Measurements from ENCODE around the gene SPTBN1. TPM values are rescaled to one million over a fixed set of nuclear protein-coding genes. Genes with fewer than 3 reads are reported as not detected.

The SPTBN1 gene
- total RNA-seq, 1 donor from 2014 or later, result 214 TPM

DNA sequence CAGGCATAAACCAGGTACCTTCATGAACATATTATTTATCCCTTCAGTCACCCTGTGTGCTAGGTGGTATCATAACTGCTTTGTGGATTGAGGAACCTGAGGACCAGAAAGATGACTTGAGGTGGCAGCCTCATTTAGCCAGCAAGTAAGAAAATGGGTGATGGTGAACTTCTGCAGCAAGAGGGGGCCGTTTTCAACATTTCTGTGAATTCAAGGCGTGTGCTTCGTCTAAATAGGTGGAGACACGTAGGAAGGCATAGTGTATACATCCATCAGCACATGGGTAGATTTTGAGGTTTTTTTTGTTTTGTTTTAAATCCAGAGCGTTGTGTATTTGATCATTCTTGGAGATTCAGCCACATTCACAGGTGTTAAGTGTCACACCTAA is 118.7 kb downstream of the SPTBN1 start:
- H3K4me1 Mint-ChIP-seq (ENCODE audit: unreplicated experiment), result peaks cover 80% of the 10 kb centered on the region
- no peaks in the 10 kb centered on the region for H3K9me3 Mint-ChIP-seq
- peak overlapping the region; percentile 96 for H3K27ac Mint-ChIP-seq
- peaks cover 12% of the 10 kb centered on the region for H3K36me3 Mint-ChIP-seq
- H3K4me3 Mint-ChIP-seq, result no peak overlapping the region
- H3K27me3 Mint-ChIP-seq, result no peaks in the 10 kb centered on the region
- DNase-seq (ENCODE audit: extremely low spot score, unreplicated experiment), result no peak
- TF ChIP-seq, protein P1, sequence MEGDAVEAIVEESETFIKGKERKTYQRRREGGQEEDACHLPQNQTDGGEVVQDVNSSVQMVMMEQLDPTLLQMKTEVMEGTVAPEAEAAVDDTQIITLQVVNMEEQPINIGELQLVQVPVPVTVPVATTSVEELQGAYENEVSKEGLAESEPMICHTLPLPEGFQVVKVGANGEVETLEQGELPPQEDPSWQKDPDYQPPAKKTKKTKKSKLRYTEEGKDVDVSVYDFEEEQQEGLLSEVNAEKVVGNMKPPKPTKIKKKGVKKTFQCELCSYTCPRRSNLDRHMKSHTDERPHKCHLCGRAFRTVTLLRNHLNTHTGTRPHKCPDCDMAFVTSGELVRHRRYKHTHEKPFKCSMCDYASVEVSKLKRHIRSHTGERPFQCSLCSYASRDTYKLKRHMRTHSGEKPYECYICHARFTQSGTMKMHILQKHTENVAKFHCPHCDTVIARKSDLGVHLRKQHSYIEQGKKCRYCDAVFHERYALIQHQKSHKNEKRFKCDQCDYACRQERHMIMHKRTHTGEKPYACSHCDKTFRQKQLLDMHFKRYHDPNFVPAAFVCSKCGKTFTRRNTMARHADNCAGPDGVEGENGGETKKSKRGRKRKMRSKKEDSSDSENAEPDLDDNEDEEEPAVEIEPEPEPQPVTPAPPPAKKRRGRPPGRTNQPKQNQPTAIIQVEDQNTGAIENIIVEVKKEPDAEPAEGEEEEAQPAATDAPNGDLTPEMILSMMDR (conservative IDR thresholded peaks at IDR 0.05), result no peak

DNA sequence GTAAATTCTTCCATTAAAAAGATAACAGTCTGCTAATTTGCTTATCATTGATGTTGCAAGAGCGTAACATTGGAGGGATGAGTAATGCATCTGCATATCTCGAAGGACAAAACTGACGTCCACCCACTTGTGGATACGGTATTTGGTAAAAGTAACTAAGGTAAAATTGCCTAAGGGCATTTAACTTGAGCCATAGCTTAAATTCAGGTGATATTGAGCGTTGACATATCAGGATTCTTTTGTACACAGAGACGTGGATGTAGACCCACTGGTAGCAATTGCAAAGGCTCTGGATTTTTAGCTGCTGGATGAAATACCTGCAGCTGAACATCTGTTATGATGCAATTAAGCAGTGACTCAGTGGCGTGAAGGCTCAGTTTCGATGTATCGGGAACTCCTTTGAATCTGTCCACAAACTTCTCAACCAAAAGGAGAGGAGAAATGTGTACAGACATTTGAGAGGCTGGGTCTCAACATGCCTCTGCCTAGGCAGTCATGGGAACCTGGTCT is 119.3 kb downstream of the SPTBN1 start:
- DNase-seq (ENCODE audit: extremely low spot score, unreplicated experiment), result no peak
- peaks cover 14% of the 10 kb centered on the region for H3K36me3 Mint-ChIP-seq
- no peaks in the 10 kb centered on the region for H3K27me3 Mint-ChIP-seq
- H3K4me3 Mint-ChIP-seq, result peak overlapping the region; percentile 38
- H3K9me3 Mint-ChIP-seq, result no peaks in the 10 kb centered on the region
- peaks cover 80% of the 10 kb centered on the region for H3K4me1 Mint-ChIP-seq (ENCODE audit: unreplicated experiment)
- TF ChIP-seq, protein P1 (conservative IDR thresholded peaks at IDR 0.05), result no peak
- no peak overlapping the region for H3K27ac Mint-ChIP-seq

DNA sequence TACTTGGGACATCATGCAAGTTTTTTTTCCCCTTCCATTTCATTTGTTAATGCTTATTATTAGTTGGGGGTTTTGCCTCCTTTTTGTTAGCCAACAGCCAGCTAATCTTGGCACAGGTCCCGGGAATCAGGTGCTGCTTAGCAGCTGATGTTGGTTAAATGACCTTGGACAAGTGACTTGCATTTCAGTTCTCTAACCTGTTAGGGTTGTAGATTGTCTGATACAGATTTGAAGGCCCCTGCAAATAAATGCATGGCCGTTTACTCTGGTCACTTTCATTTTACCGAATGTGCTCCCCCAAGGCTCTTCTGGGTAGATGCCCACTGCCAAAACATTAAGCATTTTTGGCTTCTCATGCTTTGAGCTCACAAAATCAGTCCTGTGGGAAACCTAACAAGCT is 120.9 kb downstream of the SPTBN1 start:
- peak overlapping the region; percentile 30 for H3K4me3 Mint-ChIP-seq
- peaks cover 14% of the 10 kb centered on the region for H3K36me3 Mint-ChIP-seq
- TF ChIP-seq, protein P1 (conservative IDR thresholded peaks at IDR 0.05), result no peak
- DNase-seq (ENCODE audit: extremely low spot score, unreplicated experiment), result no peak
- no peaks in the 10 kb centered on the region for H3K9me3 Mint-ChIP-seq
- peaks cover 74% of the 10 kb centered on the region for H3K4me1 Mint-ChIP-seq (ENCODE audit: unreplicated experiment)
- peak overlapping the region; percentile 18 for H3K27ac Mint-ChIP-seq
- H3K27me3 Mint-ChIP-seq, result no peaks in the 10 kb centered on the region

DNA sequence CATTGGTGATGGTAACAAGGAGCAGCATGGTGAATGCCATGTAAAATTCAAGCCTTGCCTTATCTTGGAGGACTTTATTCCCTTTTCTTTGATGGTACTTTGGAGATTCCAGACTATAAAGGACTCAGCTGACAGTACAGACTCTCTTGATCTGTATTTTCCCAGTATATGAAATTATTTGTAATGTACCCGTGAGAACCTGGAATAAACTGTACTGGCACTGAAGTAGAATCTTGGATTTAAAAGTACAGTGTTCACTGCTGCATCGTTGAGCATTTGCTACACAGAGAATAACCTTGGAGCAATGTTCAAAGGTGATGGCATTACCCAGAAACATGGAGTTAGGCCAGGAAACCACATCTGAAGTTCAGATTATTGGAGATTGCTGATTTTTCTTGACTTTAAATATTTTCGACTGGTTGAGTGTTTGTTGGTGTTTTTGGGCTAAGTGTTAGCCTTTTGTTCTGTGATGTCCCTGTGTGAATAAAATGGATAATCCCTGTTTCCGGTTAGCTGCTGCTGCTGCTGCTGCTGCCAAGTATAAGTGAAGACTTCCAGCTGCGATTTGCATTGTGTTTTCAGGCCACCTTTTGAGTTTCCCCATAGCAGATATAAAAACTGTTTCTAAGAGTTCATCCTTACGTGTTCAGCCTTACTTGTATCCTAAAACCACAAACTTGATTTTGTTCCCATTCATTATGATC is 122.0 kb downstream of the SPTBN1 start:
- TF ChIP-seq, protein P1 (conservative IDR thresholded peaks at IDR 0.05), result no peak
- Mint-ChIP-seq H3K36me3 (peaks cover 14% of the 10 kb centered on the region), H3K9me3 (no peaks in the 10 kb centered on the region), H3K4me3 (peak overlapping the region; percentile 6), H3K4me1 (ENCODE audit: unreplicated experiment) (peaks cover 70% of the 10 kb centered on the region), H3K27me3 (no peaks in the 10 kb centered on the region), H3K27ac (peak overlapping the region; percentile 56)
- no peak for DNase-seq (ENCODE audit: extremely low spot score, unreplicated experiment)

DNA sequence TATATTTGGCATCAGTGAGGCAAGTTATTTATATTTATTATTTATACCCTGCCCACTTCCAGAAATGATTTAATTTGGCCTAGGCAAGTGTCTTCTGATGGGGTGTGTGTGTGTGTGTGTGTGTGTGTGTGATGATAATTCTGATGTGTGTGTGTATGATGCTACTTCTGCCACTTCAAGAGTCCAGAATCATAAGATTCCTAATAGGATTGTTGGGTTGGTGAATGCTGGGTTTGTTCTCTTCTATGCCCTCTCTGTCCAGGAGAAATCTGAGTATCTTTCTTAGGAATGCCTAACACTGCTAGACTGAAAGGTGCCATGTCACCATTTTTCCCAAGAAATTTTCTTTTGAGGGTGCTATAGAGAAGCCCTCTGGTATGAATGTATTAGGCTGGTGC is 122.5 kb downstream of the SPTBN1 start:
- no peaks in the 10 kb centered on the region for H3K27me3 Mint-ChIP-seq
- H3K27ac Mint-ChIP-seq, result peak overlapping the region; percentile 56
- peaks cover 70% of the 10 kb centered on the region for H3K4me1 Mint-ChIP-seq (ENCODE audit: unreplicated experiment)
- H3K4me3 Mint-ChIP-seq, result no peak overlapping the region
- DNase-seq (ENCODE audit: extremely low spot score, unreplicated experiment), result no peak
- TF ChIP-seq, protein P1 (conservative IDR thresholded peaks at IDR 0.05), result no peak
- H3K36me3 Mint-ChIP-seq, result peaks cover 14% of the 10 kb centered on the region
- no peaks in the 10 kb centered on the region for H3K9me3 Mint-ChIP-seq

Data from type B pancreatic cell (in vitro differentiated cells).